Panc1 (cell line): Measurements from ENCODE around the gene INPP5A.

Experiments
- POLR2AphosphoS5 ChIP-seq: IDR thresholded peaks from 2 replicates; pipeline ENCODE4 v1.6.1; 2012; ENCODE audit warnings: mild to moderate bottlenecking, low read depth, low read length, moderate library complexity
- SIN3A ChIP-seq: IDR thresholded peaks from 2 replicates; pipeline ENCODE4 v1.6.1; 2012; ENCODE audit warnings: low read depth, mild to moderate bottlenecking, low read length, moderate library complexity, borderline replicate concordance; ENCODE audit not compliant: insufficient read depth
- TCF7L2 ChIP-seq: IDR thresholded peaks from 2 replicates; pipeline ENCODE4 v1.6.1; 2011; ENCODE audit warnings: mild to moderate bottlenecking, low read depth, low read length, inconsistent platforms
- TF ChIP-seq, protein P1 (sequence below): fragments of 450-650 bp; IDR thresholded peaks from 2 replicates; pipeline ENCODE4 v1.5.1; 2017; ENCODE audit warnings: mild to moderate bottlenecking
- TF ChIP-seq, protein P2 (sequence below), 2 experiments: IDR thresholded peaks; 2 replicates each; pipeline ENCODE4 v1.6.1; 2011 to 2012; ENCODE audit warnings: low read depth in 2 of 2, control low read depth in 1 of 2, low read length in 1 of 2, mild to moderate bottlenecking in 1 of 2, moderate library complexity in 1 of 2; ENCODE audit not compliant: insufficient read depth in 1 of 2

DNA sequence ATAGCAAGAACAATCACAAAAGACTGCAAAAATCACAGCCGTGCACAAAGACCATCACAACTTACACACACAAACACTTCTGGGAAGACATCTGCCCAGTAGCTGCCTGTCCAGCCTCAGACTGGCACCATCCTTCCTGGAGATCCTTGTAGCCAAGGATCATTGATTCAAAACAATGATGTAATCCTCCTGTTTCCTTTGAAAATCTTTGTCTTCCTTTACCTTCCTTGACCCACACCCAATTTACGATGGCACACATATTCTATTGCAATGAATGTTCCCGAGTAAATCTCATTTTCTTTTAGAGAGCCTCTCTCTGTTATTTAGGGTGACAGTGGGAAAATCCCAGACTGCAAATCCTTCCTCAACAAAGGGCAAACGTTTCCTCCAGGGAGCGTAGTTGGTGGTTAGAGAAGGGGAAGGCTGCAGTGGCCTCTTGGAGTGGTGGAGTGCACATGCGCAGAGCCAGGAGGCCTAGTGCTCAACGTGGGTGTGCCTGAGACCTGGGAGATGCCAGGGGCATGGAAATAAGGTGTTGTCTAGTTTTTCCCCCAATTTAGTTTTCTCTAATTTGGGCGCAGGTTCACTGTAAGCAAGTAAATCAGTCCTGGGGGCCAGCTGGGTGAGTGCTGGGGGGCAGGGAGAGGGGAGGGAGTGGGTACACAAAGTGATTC lies 3.1 kb upstream of the INPP5A start:
- TF ChIP-seq, protein P1, sequence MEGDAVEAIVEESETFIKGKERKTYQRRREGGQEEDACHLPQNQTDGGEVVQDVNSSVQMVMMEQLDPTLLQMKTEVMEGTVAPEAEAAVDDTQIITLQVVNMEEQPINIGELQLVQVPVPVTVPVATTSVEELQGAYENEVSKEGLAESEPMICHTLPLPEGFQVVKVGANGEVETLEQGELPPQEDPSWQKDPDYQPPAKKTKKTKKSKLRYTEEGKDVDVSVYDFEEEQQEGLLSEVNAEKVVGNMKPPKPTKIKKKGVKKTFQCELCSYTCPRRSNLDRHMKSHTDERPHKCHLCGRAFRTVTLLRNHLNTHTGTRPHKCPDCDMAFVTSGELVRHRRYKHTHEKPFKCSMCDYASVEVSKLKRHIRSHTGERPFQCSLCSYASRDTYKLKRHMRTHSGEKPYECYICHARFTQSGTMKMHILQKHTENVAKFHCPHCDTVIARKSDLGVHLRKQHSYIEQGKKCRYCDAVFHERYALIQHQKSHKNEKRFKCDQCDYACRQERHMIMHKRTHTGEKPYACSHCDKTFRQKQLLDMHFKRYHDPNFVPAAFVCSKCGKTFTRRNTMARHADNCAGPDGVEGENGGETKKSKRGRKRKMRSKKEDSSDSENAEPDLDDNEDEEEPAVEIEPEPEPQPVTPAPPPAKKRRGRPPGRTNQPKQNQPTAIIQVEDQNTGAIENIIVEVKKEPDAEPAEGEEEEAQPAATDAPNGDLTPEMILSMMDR: no peak
- TF ChIP-seq POLR2AphosphoS5 (no peak), TCF7L2 (no peak), SIN3A (no peak)
- TF ChIP-seq, protein P2, sequence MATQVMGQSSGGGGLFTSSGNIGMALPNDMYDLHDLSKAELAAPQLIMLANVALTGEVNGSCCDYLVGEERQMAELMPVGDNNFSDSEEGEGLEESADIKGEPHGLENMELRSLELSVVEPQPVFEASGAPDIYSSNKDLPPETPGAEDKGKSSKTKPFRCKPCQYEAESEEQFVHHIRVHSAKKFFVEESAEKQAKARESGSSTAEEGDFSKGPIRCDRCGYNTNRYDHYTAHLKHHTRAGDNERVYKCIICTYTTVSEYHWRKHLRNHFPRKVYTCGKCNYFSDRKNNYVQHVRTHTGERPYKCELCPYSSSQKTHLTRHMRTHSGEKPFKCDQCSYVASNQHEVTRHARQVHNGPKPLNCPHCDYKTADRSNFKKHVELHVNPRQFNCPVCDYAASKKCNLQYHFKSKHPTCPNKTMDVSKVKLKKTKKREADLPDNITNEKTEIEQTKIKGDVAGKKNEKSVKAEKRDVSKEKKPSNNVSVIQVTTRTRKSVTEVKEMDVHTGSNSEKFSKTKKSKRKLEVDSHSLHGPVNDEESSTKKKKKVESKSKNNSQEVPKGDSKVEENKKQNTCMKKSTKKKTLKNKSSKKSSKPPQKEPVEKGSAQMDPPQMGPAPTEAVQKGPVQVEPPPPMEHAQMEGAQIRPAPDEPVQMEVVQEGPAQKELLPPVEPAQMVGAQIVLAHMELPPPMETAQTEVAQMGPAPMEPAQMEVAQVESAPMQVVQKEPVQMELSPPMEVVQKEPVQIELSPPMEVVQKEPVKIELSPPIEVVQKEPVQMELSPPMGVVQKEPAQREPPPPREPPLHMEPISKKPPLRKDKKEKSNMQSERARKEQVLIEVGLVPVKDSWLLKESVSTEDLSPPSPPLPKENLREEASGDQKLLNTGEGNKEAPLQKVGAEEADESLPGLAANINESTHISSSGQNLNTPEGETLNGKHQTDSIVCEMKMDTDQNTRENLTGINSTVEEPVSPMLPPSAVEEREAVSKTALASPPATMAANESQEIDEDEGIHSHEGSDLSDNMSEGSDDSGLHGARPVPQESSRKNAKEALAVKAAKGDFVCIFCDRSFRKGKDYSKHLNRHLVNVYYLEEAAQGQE (IDR thresholded peaks at IDR 0.05; ENCODE audit: insufficient read depth in 1 of 2, low read depth in 2 of 2, low read length in 1 of 2): no peak
